ENCODE measurements around the gene TNIP2. TPM values are rescaled to one million over a fixed set of nuclear protein-coding genes. Genes with fewer than 3 reads are reported as not detected.

TNIP2 gene
- total and polyA plus RNA-seq, 4 donors, result 10.5 to 20.7 (median 13.5) TPM

DNA sequence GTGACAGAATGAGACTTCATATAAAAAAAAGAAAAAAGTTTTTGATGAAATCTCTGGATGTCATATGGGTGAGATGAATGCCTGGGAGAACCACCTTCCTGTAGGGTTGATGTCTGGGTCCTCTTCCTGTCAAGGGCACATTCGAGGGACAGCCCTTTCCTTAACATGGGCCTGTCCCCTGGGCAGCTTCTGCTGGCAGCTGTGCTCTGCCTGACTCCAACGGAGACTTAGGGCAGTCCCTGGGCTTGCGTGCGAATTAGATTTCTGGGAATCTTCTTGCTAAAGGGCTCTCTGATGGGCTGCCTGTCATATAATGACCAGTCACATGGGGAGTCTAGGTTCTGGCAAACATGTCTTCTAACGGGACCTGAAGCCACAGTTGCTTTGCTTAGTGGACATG, 40.7 kb downstream of the TNIP2 start:
- no peak for DNase-seq (ENCODE audit: low spot score)
- Histone ChIP-seq H3K36me3 (ENCODE audit: control insufficient read depth in 4 of 4, insufficient read depth in 3 of 4, low read depth in 1 of 4, low read length in 3 of 4) (peaks cover 5 to 17% (median 13%) of the 10 kb centered on the region in 4 donors), H3K4me1 (ENCODE audit: control insufficient read depth in 4 of 4, insufficient read depth in 4 of 4, low read length in 3 of 4) (peaks cover 8 to 16% (median 13%) of the 10 kb centered on the region in 4 donors), H3K9me3 (ENCODE audit: control insufficient read depth in 4 of 4, low read length in 3 of 4) (peaks cover 0 to 1% (median 0%) of the 10 kb centered on the region in 4 donors), H3K27ac (ENCODE audit: low read depth in 1 of 2, low read length in 2 of 2) (peak overlapping the region in 1 of 2 donors; percentile 38), H3K4me3 (ENCODE audit: low read depth in 1 of 3, low read length in 3 of 3) (no peak overlapping the region), H3K9ac (ENCODE audit: low read depth in 1 of 2, low read length in 2 of 2) (no peak overlapping the region), H3K27me3 (ENCODE audit: control insufficient read depth in 4 of 4, insufficient read depth in 4 of 4, low read length in 3 of 4) (no peaks in the 10 kb centered on the region)
- TF ChIP-seq HNF4A (conservative IDR thresholded peaks at IDR 0.05), result no peak
- no peak for TF ChIP-seq YY1 (IDR thresholded peaks at IDR 0.05)
- WGBS, result 70% methylated on average over 5 of the region's 5 CpGs

DNA sequence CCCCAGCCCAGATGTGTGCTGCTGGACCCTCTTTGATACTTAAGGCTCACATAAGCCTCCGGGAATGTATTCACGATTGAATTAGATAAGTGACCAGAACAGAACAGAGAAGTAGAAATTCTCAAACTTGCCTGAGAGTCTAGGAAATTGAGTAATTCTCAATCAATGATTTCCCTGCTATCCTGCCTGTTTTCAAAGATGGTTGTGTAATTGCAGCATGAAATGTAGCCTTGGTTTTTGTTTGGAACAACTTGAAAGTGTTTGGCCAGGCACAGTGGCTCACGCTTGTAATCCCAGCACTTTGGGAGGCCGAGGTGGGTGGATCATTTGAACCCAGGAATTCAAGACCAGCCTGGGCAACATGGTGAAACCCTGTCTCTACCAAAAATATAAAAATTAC, 41.2 kb downstream of the TNIP2 start:
- H3K9ac ChIP-seq (ENCODE audit: low read depth in 1 of 2, low read length in 2 of 2), result no peak overlapping the region
- H3K27me3 ChIP-seq (ENCODE audit: control insufficient read depth in 4 of 4, insufficient read depth in 4 of 4, low read length in 3 of 4), result no peaks in the 10 kb centered on the region
- no peak for DNase-seq (ENCODE audit: low spot score)
- no peak overlapping the region for H3K4me3 ChIP-seq (ENCODE audit: low read depth in 1 of 3, low read length in 3 of 3)
- H3K36me3 ChIP-seq (ENCODE audit: control insufficient read depth in 4 of 4, insufficient read depth in 3 of 4, low read depth in 1 of 4, low read length in 3 of 4), result peaks cover 5 to 13% (median 10%) of the 10 kb centered on the region in 4 donors
- peaks cover 0 to 1% (median 0%) of the 10 kb centered on the region in 4 donors for H3K9me3 ChIP-seq (ENCODE audit: control insufficient read depth in 4 of 4, low read length in 3 of 4)
- H3K4me1 ChIP-seq (ENCODE audit: control insufficient read depth in 4 of 4, insufficient read depth in 4 of 4, low read length in 3 of 4), result peaks cover 8 to 16% (median 13%) of the 10 kb centered on the region in 4 donors
- TF ChIP-seq YY1 (IDR thresholded peaks at IDR 0.05), result peak; percentile 51
- TF ChIP-seq EGR1 (IDR thresholded peaks at IDR 0.05; ENCODE audit: low read depth in 2 of 2), result no peak
- no peak for TF ChIP-seq NR2F2 (IDR thresholded peaks at IDR 0.05)
- TF ChIP-seq JUND (IDR thresholded peaks at IDR 0.05), result peak in 1 of 2 donors; percentile 7
- TF ChIP-seq, protein P1, sequence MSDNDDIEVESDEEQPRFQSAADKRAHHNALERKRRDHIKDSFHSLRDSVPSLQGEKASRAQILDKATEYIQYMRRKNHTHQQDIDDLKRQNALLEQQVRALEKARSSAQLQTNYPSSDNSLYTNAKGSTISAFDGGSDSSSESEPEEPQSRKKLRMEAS (IDR thresholded peaks at IDR 0.05), result peak; percentile 55
- TF ChIP-seq HNF4A (conservative IDR thresholded peaks at IDR 0.05), result peak; percentile 52 to 54
- peak; percentile 19 to 36 for TF ChIP-seq RAD21 (IDR thresholded peaks at IDR 0.05)
- TF ChIP-seq RXRA (IDR thresholded peaks at IDR 0.05), result peak; percentile 44 to 47
- peak; percentile 29 for TF ChIP-seq SP1 (IDR thresholded peaks at IDR 0.05)
- no peak for TF ChIP-seq FOXA1 (IDR thresholded peaks at IDR 0.05)
- peak; percentile 41 for TF ChIP-seq ZBTB33 (IDR thresholded peaks at IDR 0.05)
- H3K27ac ChIP-seq (ENCODE audit: low read depth in 1 of 2, low read length in 2 of 2), result peak overlapping the region; percentile 38 to 63
- 28% methylated on average over 4 of the region's 4 CpGs for WGBS

GRCh38 chr4:2714061-2714770, 41.9 kb downstream of the TNIP2 start:
- peak; percentile 83 for TF ChIP-seq NR2F2 (IDR thresholded peaks at IDR 0.05)
- TF ChIP-seq RXRA (IDR thresholded peaks at IDR 0.05), result peak; percentile 10 to 52
- TF ChIP-seq, protein P1 (IDR thresholded peaks at IDR 0.05), result peak; percentile 39
- TF ChIP-seq, protein P2, sequence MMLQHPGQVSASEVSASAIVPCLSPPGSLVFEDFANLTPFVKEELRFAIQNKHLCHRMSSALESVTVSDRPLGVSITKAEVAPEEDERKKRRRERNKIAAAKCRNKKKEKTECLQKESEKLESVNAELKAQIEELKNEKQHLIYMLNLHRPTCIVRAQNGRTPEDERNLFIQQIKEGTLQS (IDR thresholded peaks at IDR 0.05), result no peak
- TF ChIP-seq SP1 (IDR thresholded peaks at IDR 0.05), result peak; percentile 60
- peak in 1 of 2 donors; percentile 45 for TF ChIP-seq RAD21 (IDR thresholded peaks at IDR 0.05)
- no peak for TF ChIP-seq EGR1 (IDR thresholded peaks at IDR 0.05; ENCODE audit: low read depth in 2 of 2)
- Histone ChIP-seq H3K27ac (ENCODE audit: low read depth in 1 of 2, low read length in 2 of 2) (peak overlapping the region; percentile 63 to 76), H3K27me3 (ENCODE audit: control insufficient read depth in 4 of 4, insufficient read depth in 4 of 4, low read length in 3 of 4) (no peaks in the 10 kb centered on the region), H3K36me3 (ENCODE audit: control insufficient read depth in 4 of 4, insufficient read depth in 3 of 4, low read depth in 1 of 4, low read length in 3 of 4) (peaks cover 6 to 11% (median 8%) of the 10 kb centered on the region in 4 donors), H3K4me1 (ENCODE audit: control insufficient read depth in 4 of 4, insufficient read depth in 4 of 4, low read length in 3 of 4) (peaks cover 8 to 16% (median 13%) of the 10 kb centered on the region in 4 donors), H3K9me3 (ENCODE audit: control insufficient read depth in 4 of 4, low read length in 3 of 4) (peaks cover 0 to 1% (median 0%) of the 10 kb centered on the region in 4 donors), H3K9ac (ENCODE audit: low read depth in 1 of 2, low read length in 2 of 2) (no peak overlapping the region), H3K4me3 (ENCODE audit: low read depth in 1 of 3, low read length in 3 of 3) (no peak overlapping the region)
- no peak for DNase-seq (ENCODE audit: low spot score)
- WGBS, result 54% methylated on average over 10 of the region's 10 CpGs
